H54 (cell line): ENCODE data around the gene TEF.

Source experiments
- DNase-seq: peaks from one replicate; pipeline ENCODE4 v3.0.0; 2011; ENCODE audit warnings: low spot score, mixed read lengths; ENCODE audit not compliant: insufficient read length
- FAIRE-seq: peaks from 3 replicates; lab custom pipeline; 2011; peaks lifted over from hg19 to GRCh38; lab: Jason Lieb, UNC
- POLR2A ChIP-seq: IDR thresholded peaks from 2 replicates; pipeline ENCODE4 v1.6.1; 2011; ENCODE audit warnings: low read depth, mild to moderate bottlenecking, low read length

Gene TEF

GRCh38 chr22:41361716-41362310, 19.9 kb upstream of the TEF start:
- TF ChIP-seq POLR2A: no peak
- DNase-seq: no peak
- no peak for FAIRE-seq

DNA sequence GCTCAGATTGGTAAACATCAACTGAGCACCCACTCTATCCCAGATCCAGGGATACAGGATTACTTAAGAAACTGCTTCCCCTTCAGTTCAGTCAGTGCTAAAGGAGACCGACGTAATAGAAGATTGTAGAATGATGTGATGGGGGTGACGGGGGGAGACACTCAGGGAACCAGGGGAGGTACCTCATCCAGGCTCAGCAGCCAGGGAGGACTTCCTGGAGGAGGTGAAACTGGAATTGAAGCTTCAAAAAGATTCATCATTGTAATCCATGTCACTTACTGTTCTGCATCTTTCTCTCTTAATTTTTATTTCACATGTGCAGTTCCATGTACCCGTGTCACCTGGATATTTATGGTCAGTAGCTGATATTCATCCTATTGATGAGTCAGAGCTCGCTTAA, 19.1 kb upstream of the TEF start:
- FAIRE-seq: no peak
- DNase-seq: no peak
- TF ChIP-seq POLR2A: no peak

- DNase-seq: no peak
- TF ChIP-seq POLR2A: no peak
- FAIRE-seq: no peak
Observed at GRCh38 chr22:41364233-41364632, 17.5 kb upstream of the TEF start.

- TF ChIP-seq POLR2A: no peak
- FAIRE-seq (no peak), DNase-seq (no peak)
Observed at GRCh38 chr22:41364955-41365354, 16.8 kb upstream of the TEF start.

GRCh38 chr22:41365425-41365824, 16.3 kb upstream of the TEF start:
- DNase-seq: no peak
- FAIRE-seq: no peak
- no peak for TF ChIP-seq POLR2A

- FAIRE-seq (no peak), DNase-seq (no peak)
- no peak for TF ChIP-seq POLR2A
Observed at GRCh38 chr22:41366323-41367029, 15.3 kb upstream of the TEF start.

DNA sequence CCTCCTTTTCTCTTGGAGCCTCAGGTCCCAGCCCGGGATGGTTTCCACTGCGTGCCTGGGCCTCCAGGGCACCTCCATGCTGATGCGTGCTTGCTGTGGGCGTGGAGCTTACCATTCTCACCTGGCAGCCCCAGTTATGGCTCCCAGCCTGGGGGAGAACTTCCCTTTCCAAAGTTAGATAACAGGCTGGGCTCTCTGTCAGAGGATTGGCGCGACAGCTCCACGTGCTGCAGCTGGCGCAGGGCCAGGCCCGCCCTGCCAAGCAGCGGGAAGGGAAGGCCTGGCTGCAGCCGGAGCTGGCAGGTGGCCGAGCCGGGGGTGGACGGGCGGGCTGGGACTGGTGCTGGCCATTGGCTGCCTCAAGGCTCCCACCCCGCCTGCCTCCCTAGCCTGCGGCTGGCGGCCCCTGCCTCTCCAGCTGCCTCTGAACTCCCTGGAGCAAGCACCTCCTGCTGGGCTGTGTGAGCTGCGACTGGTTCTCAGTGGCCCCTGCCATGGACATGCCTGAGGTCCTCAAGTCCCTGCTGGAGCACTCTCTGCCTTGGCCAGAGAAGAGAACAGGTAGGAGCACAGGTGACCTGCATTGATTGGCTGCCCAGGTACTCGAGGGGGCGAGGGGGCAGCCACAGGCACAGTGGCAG, 14.6 kb upstream of the TEF start:
- FAIRE-seq (peak; percentile 15), DNase-seq (peak; percentile 87)
- no peak for TF ChIP-seq POLR2A

- DNase-seq (no peak), FAIRE-seq (no peak)
- TF ChIP-seq POLR2A: no peak
Observed at GRCh38 chr22:41367680-41368542, 13.8 kb upstream of the TEF start.

DNA sequence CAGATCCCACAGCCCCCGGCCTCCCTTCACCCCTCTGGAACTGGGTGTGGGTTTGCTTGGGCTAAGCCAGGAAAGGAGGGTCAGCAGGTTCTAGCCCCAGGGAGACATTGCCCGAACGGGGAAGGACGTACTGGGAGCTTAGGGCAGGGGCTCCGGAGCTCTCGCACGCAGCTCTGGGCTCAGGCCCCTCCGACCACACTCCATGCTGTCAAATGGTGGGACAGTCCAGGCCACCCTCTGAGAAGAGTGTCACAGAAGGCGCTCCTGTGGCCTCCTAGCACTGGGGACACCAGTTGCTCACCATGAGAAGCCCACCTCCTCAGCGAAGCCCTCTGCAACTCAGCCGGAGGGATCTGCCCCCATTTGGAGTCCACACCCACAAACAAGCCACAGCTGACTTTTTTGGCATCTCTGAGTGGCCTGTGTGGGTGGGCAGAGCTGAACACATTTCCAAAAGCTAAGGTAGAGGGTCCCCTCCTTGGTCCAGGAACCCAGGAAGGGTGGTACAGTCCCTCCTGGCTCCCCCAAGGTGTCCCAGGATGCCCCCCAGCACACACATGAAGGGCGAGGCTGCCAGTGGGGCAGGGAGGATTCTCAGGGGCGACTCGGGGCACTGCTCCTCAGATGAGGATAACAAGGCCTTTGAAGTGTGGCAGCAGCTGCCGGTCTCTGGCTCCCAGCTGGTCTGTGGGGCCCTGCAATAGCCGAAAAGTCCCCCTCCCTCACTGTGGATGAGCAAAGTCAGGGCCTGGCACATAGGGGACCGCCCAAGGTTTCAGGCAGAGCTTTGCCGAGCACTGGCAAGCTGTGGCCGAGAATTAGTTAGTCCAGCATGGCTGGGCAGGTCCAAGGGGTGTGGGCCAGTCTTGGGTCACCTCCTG, 13.0 kb upstream of the TEF start:
- no peak for TF ChIP-seq POLR2A
- DNase-seq (no peak), FAIRE-seq (no peak)

DNA sequence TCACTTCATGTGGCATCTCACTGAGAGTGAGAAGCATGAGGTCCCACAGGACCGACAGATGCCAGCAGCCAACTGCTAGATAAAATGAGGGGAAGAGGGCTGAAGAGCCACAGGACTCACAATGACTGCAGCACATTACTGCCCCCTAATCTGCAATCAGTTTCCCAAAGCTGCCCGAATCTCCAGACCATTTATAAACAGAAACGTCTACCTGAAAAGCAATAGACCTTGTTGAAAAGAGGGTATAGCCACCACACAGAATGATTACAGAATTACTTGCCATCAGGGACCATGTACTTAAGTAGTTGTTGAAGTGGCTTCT, 12.4 kb upstream of the TEF start:
- TF ChIP-seq POLR2A: no peak
- DNase-seq (no peak), FAIRE-seq (no peak)

DNA sequence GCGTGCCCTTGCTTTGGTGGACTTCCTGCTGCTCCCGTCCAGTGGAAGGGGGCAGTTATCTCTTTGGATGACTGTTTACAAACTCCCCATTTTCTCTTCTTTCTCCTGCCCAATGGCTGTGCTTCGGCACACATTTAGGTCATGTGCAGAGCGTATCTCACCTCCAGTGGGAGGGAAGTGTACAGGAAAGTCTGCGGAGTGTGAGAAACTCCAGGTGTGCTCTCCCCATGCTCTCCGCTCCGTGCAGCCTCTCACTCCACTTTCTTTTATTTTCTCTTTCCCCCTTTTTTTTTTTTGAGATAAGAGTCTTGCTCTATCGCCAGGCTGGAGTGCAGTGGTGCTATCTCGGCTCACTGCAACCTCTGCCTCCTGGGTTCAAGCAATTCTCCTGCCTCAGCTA, 11.9 kb upstream of the TEF start:
- DNase-seq (no peak), FAIRE-seq (no peak)
- TF ChIP-seq POLR2A: no peak

GRCh38 chr22:41377846-41378245, 3.9 kb upstream of the TEF start:
- DNase-seq: no peak
- FAIRE-seq: no peak
- TF ChIP-seq POLR2A: no peak

DNA sequence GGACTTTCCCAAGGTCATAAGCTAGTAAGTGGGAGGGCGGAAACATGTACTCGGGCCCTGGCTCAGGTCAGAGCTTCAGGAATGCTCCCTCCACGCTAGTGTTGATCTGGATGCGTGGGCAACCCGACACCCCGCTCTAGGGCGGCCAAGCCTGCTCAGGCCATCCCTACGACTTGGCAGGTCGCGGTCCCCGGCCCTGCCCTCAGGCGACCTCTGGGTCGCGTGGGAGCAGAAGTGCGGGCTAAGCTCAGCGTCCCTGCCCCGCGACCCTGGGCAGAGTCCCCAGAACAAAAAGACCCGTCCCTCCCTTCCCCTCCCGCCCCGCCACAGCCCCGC, 781 bp upstream of the TEF start:
- DNase-seq (peak; percentile 68), FAIRE-seq (no peak)
- TF ChIP-seq POLR2A: no peak
